Measurements from ENCODE around the gene CA7. TPM values are rescaled to one million over a fixed set of nuclear protein-coding genes. Genes with fewer than 3 reads are reported as not detected.

Gene CA7
- total RNA-seq, 1 donor from 2014 or later = not detected

GRCh38 chr16:66886914-66887313 is 42.7 kb downstream of the CA7 start:
- TF ChIP-seq CTCF (IDR thresholded peaks at IDR 0.05; ENCODE audit: borderline replicate concordance) = no peak
- Histone ChIP-seq H3K36me3 (peaks cover 20% of the 10 kb centered on the region), H3K27ac (replicated peaks) (no peak overlapping the region), H3K4me3 (no peak overlapping the region), H3K27me3 (ENCODE audit: low read depth) (no peaks in the 10 kb centered on the region), H3K4me1 (no peaks in the 10 kb centered on the region), H3K9me3 (replicated peaks) (no peaks in the 10 kb centered on the region)
- no peak for DNase-seq
- intact Hi-C loops (cut with micrococcal nuclease) = no loop called here

GRCh38 chr16:66888647-66889615 is 44.7 kb downstream of the CA7 start:
- no peak for DNase-seq
- Histone ChIP-seq H3K27me3 (ENCODE audit: low read depth) (no peaks in the 10 kb centered on the region), H3K36me3 (peaks cover 20% of the 10 kb centered on the region), H3K9me3 (replicated peaks) (no peaks in the 10 kb centered on the region), H3K27ac (replicated peaks) (no peak overlapping the region), H3K4me3 (no peak overlapping the region), H3K4me1 (no peaks in the 10 kb centered on the region)
- intact Hi-C loops (cut with micrococcal nuclease) = no loop called here
- TF ChIP-seq CTCF (IDR thresholded peaks at IDR 0.05; ENCODE audit: borderline replicate concordance) = no peak

GRCh38 chr16:66889622-66890021 is 45.4 kb downstream of the CA7 start:
- Histone ChIP-seq H3K27ac (replicated peaks) (no peak overlapping the region), H3K27me3 (ENCODE audit: low read depth) (no peaks in the 10 kb centered on the region), H3K36me3 (peaks cover 14% of the 10 kb centered on the region), H3K4me3 (no peak overlapping the region), H3K9me3 (replicated peaks) (no peaks in the 10 kb centered on the region), H3K4me1 (no peaks in the 10 kb centered on the region)
- no peak for TF ChIP-seq CTCF (IDR thresholded peaks at IDR 0.05; ENCODE audit: borderline replicate concordance)
- no peak for DNase-seq
- intact Hi-C loops (cut with micrococcal nuclease) = no loop called here

- DNase-seq = no peak
- no peak overlapping the region for H3K27ac ChIP-seq (replicated peaks)
- TF ChIP-seq CTCF (IDR thresholded peaks at IDR 0.05; ENCODE audit: borderline replicate concordance) = no peak
- no peaks in the 10 kb centered on the region for H3K27me3 ChIP-seq (ENCODE audit: low read depth)
- no peaks in the 10 kb centered on the region for H3K9me3 ChIP-seq (replicated peaks)
- H3K36me3 ChIP-seq = peaks cover 3% of the 10 kb centered on the region
- H3K4me1 ChIP-seq = no peaks in the 10 kb centered on the region
- H3K4me3 ChIP-seq = no peak overlapping the region
- intact Hi-C loops (cut with micrococcal nuclease) = no loop called here
These were observed 46.6 kb downstream of the CA7 start for GRCh38 chr16:66890799-66891198.

- Histone ChIP-seq H3K9me3 (replicated peaks) (no peaks in the 10 kb centered on the region), H3K36me3 (no peaks in the 10 kb centered on the region), H3K4me1 (no peaks in the 10 kb centered on the region), H3K27ac (replicated peaks) (no peak overlapping the region), H3K4me3 (no peak overlapping the region), H3K27me3 (ENCODE audit: low read depth) (no peaks in the 10 kb centered on the region)
- intact Hi-C loops (cut with micrococcal nuclease) = no loop called here
- DNase-seq = no peak
- no peak for TF ChIP-seq CTCF (IDR thresholded peaks at IDR 0.05; ENCODE audit: borderline replicate concordance)
These were observed 47.1 kb downstream of the CA7 start for GRCh38 chr16:66891360-66891759.
